HG02571 (cell line): Measurements from ENCODE around the gene EIF4G2.

Source experiments
- ATAC-seq: cut with Tn5 transposase; IDR thresholded peaks from one replicate; pipeline ENCODE4 v1.9.1; 2021; ENCODE audit warnings: mild to moderate bottlenecking, moderate library complexity; ENCODE audit not compliant: unreplicated experiment

The EIF4G2 gene

GRCh38 chr11:10777806-10778205, 30.9 kb downstream of the EIF4G2 start:
- no peak for ATAC-seq

GRCh38 chr11:10777393-10777793, 31.3 kb downstream of the EIF4G2 start:
- no peak for ATAC-seq

DNA sequence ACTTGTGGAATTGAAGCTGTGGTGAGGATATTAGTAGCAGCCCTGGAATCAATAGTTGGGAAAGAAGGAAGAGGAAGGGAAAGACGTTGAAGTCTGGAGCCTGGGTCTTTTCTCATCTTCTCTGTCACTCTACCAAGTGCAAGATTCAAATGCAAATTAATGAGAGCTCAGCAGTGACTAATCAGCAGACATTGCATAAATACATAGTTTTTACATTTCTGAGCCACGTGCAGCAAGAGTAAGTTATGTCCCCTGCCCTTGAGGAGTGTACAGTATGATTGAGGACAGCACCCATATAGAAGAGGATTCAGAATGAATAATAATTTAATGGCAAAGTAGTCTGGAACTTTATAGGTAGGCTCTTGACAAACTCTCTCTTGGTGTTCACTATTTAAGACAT, 33.9 kb downstream of the EIF4G2 start:
- no peak for ATAC-seq

GRCh38 chr11:10771457-10771856, 37.3 kb downstream of the EIF4G2 start:
- no peak for ATAC-seq

- no peak for ATAC-seq
Observed at GRCh38 chr11:10770626-10771254, 38.0 kb downstream of the EIF4G2 start.

DNA sequence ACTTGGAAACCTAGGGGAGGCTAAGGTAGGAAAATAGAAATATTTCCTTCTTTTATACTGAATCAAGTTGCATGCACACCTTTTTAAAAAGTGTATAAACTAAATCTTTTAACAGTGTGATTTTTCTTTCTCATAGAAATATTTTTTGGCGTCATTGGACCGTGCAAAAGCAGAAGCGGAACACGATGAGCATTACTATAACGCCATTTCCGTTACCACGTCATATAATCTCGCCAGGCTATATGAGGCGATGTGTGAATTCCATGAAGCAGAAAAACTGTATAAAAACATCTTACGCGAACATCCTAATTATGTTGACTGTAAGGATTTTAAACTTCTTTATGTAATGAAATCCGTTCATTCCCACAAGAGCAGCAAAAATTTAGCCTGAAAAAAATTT, 44.3 kb downstream of the EIF4G2 start:
- ATAC-seq, result no peak

- no peak for ATAC-seq
Observed at GRCh38 chr11:10763766-10764165, 45.0 kb downstream of the EIF4G2 start.

DNA sequence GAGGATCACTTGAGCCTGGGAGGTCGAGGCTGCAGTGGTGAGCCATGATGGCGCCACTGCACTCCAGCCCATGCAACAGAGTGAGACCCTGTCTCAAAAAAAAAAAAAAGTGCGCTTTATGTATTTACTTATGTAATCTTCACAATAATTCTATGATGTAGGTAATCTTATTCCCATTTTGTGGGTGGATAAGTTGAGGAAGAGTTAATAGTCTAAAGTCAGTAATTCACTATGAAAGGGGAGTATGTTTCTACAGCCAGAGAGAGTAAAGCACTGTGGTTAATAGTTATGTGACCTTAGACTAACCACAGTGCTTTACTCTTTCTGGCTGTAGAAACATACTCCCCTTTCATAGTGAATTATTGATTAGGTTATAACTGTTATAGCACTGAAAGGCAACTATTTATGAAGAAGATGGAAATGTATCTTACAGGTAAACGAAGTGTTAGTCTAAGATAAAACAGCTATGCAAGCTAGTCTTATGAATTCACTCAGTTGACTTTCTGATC, 45.8 kb downstream of the EIF4G2 start:
- ATAC-seq, result no peak

- peak; percentile 81 for ATAC-seq
Observed at GRCh38 chr11:10762185-10762584, 46.5 kb downstream of the EIF4G2 start.

DNA sequence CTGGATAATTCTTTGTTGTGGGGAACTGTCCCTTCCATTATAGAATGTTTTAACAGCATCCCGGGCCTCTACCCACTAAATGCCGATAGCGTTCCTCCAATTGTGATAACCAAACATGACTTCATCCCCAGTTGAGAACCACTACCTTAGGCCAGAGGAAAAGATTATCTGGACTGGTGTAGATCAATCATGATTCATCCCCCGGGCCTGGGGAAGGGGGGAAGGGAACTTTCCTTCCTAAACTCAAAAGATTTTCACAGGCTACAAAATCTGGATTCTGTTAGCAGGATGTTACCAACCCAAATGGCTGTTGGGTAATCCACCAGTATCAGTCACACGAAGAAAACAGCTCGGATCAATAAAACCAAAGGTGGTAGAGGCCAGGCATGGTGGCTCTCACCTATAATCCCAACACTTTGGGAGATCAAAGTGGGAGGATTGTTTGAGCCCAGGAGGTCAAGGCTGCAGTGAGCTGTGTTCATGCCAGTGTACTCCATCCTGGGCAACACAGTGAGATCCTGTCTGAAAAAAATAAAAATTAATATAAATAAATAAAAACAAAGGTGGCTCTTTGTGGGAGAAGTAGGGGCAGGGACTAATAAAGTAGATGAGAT, 47.5 kb downstream of the EIF4G2 start:
- no peak for ATAC-seq

DNA sequence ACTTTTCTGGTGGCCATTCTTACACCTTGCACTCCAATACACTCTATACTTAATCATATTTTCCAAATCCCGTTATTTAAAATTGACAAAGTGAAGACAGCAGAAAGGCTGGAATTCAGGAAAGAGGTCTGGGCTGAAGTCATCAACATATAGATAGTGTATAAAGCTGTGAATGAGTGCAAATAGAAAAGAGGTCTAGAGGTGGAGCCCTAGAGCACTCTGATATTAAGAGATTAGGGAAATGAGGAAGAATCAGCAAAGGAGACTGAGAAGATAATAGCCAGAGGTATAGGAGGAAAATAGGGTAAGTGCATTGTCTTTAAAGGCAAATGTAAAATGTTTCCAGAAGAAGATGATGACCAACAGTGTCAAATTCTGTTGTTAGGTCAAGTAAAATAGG, 49.8 kb downstream of the EIF4G2 start:
- ATAC-seq, result no peak

DNA sequence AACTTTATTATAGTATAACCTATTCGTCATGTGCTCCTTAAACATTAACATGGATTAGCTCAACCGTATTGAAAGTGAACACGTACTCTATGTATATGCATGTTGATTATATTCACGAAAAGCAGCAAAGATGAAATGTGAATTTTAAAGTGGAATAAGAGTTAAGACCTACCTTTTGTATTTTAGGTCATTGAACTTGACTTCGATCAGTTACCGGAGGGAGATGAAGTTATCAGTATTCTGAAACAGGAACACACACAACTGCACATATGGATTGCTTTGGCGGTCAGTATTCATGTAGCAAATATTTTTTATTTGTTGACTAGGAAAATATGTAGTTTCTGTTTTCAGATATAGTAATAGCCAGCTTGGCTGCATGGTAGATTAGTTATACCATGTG, 56.2 kb downstream of the EIF4G2 start:
- no peak for ATAC-seq

- no peak for ATAC-seq
Observed at GRCh38 chr11:10752061-10752460, 56.7 kb downstream of the EIF4G2 start.

DNA sequence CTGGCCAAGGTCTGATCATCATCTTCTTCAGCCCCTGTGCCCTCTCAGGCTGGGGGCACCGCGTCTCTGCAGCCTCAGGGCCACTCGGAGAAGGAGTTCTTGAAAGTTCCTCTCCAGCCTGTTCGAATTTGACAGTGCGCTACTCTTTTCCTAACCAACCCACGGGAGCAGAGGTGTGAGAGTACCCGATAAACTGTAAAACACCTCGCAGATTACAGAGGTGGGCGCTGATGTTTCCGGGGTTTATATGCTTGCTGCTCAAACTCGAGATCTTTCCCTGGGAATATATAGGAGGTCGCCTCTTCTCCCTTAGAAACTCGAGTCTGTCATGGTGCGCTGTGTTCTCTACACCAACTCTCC, 57.2 kb downstream of the EIF4G2 start:
- no peak for ATAC-seq

DNA sequence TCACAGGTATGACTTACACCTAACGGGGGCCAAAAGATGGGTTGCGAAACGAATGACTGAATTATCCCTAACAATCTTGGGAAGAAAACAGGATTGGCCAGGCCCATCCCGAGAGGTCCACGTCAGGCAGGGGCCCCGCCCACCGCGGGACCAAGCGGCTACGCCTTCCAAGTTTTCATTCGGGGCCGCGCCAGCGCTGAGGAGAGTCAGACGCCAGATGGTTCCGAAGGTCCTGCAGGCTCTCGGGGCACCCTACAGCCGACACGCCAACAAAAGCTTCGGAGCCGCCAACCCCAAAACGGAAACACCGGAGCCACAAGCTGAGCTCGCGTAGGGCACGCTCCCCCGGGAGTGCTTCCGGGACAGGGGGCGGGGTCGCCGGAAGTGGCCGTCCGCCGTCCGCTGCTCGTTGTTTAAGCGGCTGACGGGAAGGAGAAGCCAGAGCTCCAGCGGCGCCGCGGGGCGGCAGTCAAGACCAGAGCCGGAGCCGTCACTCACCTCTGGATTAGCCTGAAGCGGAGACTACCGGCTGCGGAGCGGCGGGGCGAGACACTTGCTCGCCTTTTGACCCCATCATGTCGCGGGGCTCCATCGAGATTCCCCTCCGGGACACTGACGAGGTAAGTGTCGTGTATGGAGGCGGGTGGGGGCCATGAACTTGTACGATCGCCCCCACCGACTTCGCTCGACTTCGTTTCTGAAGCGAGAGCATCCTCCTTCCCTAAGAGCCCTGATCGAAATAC, 57.7 kb downstream of the EIF4G2 start, which contains the start of gene CTR9:
Gene CTR9 (plus strand): TSS at position 409 of the 743 bp plus-strand sequence. CDS start 167 bp downstream, at position 576.
- ATAC-seq, result peak; percentile 87

GRCh38 chr11:10749476-10749875, 59.2 kb downstream of the EIF4G2 start:
- no peak for ATAC-seq

DNA sequence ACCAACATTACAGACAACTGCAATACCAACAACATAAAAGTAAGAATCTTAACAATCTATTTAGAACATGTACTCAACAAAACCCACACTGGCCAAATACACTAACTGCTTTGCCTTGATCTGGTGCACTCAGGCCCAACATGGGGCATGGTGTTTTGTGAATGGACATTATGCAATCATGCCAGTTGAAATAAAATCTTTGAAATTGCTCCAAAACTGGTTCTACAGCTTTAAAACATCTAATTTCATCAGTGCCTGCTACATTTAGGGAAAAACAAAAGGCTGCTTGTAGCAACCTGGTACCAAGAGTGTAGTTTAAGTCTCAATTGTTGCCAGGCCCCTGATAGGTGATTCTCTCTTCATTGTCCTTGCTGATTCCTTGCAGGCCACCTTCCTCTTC, 61.0 kb downstream of the EIF4G2 start:
- no peak for ATAC-seq
